Esophagus squamous epithelium (tissue), 4 donors: Measurements from ENCODE around the gene PRKRIP1.

Experiments
- POLR2A ChIP-seq, 4 donors: fragments of 450-650 bp; IDR thresholded peaks; one replicate each; pipeline ENCODE4 v1.6.1; 2017; ENCODE audit warnings: antibody characterized with exemption in 4 of 4, mild to moderate bottlenecking in 4 of 4, moderate library complexity in 3 of 4
- TF ChIP-seq, protein P1 (sequence below), 6 experiments: fragments of 450-650 bp in 4 of 6; fragments of 200-600 bp in 2 of 6; sonication (generic) in 2 of 6; IDR thresholded peaks; one replicate each; pipeline ENCODE4 v1.5.1; 2016 to 2019; ENCODE audit warnings: antibody characterized with exemption in 6 of 6, mild to moderate bottlenecking in 4 of 6, moderate library complexity in 4 of 6

DNA sequence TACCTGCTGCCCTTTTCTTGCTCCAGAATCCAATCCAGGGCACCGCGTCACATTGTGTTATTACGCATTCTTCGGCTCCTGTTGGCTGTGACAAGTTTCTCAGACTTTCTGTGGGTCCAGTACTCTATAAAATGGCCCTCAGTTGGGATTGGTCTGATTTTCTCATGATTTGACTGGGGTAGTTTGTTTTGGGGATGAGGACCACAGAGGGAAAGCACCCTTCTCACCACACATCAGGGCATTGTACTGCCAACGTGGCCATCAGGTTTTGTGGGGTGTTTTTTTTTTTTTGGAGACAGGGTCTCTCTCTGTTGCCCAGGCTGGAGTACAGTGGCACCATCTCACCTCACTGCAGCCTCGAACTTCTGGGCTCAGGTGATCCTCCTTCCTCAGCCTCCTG lies 20.2 kb downstream of the PRKRIP1 start:
- TF ChIP-seq, protein P1, sequence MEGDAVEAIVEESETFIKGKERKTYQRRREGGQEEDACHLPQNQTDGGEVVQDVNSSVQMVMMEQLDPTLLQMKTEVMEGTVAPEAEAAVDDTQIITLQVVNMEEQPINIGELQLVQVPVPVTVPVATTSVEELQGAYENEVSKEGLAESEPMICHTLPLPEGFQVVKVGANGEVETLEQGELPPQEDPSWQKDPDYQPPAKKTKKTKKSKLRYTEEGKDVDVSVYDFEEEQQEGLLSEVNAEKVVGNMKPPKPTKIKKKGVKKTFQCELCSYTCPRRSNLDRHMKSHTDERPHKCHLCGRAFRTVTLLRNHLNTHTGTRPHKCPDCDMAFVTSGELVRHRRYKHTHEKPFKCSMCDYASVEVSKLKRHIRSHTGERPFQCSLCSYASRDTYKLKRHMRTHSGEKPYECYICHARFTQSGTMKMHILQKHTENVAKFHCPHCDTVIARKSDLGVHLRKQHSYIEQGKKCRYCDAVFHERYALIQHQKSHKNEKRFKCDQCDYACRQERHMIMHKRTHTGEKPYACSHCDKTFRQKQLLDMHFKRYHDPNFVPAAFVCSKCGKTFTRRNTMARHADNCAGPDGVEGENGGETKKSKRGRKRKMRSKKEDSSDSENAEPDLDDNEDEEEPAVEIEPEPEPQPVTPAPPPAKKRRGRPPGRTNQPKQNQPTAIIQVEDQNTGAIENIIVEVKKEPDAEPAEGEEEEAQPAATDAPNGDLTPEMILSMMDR (IDR thresholded peaks at IDR 0.05), result no peak
- TF ChIP-seq POLR2A (IDR thresholded peaks at IDR 0.05), result no peak
